ENCODE data around the gene MAP2K5. TPM values are rescaled to one million over a fixed set of nuclear protein-coding genes. Genes with fewer than 3 reads are reported as not detected.

MAP2K5 gene
- total and polyA plus RNA-seq, 9 of the 15 experiments (the other 6 are each of a cell fraction or from before 2014, with no cell fraction given) = 0.41 to 16.5 (median 7.5) TPM

GRCh38 chr15:67760901-67761300 lies 218.4 kb downstream of the MAP2K5 start:
- ChIA-PET CTCF (ENCODE audit: low intra/inter-chr PET ratio) (no interaction called here), POLR2A (interaction anchor here (0.8 kb wide), 1 partner anchor 434 kb away, joined by 5 read pairs; no protein-coding TSS in a partner anchor)
- 40% methylated on average over 6 of the region's 6 CpGs for WGBS (ENCODE audit: insufficient coverage, low coverage, missing lambda C conversion rate)
- ATAC-seq = no peak
- Histone ChIP-seq H3K4me1 (replicated peaks in 1 of 2; ENCODE audit: control insufficient read depth in 2 of 2, insufficient read depth in 2 of 2, low read length in 2 of 2) (no peaks in the 10 kb centered on the region), H3K36me3 (ENCODE audit: control insufficient read depth, insufficient read depth, low read length) (no peaks in the 10 kb centered on the region), H3K9ac (ENCODE audit: insufficient read depth in 1 of 2, low read depth in 2 of 2, low read length in 2 of 2) (no peak overlapping the region), H3K9me1 (ENCODE audit: control insufficient read depth, insufficient read depth, low read length) (no peaks in the 10 kb centered on the region), H3K79me2 (ENCODE audit: control insufficient read depth, insufficient read depth, low read length) (no peaks in the 10 kb centered on the region), H3K4me2 (ENCODE audit: insufficient read depth, low read length) (no peak overlapping the region), H3K27me3 (ENCODE audit: control insufficient read depth in 2 of 2, insufficient read depth in 2 of 2, low read length in 2 of 2) (no peaks in the 10 kb centered on the region), H3K9me3 (replicated peaks; ENCODE audit: control insufficient read depth, insufficient read depth, low read depth, low read length) (no peaks in the 10 kb centered on the region), H2AFZ (ENCODE audit: low read depth, low read length) (no peak overlapping the region), H3K27ac (ENCODE audit: extremely low read depth, low read depth, low read length) (no peak overlapping the region), H4K20me1 (replicated peaks; ENCODE audit: control insufficient read depth, insufficient read depth, low read length) (no peaks in the 10 kb centered on the region), H3K4me3 (no peak overlapping the region)
- no peak for DNase-seq (ENCODE audit: extremely low read depth in 1 of 4, low spot score in 3 of 4)
- no peak for FAIRE-seq
- TF ChIP-seq ZNF780A (CRISPR knock-in tag; IDR thresholded peaks at IDR 0.05) (no peak), MAX (CRISPR knock-in tag; IDR thresholded peaks at IDR 0.05) (no peak), ZNF212 (CRISPR knock-in tag; IDR thresholded peaks at IDR 0.05) (no peak), ZBTB11 (CRISPR knock-in tag; IDR thresholded peaks at IDR 0.05) (no peak), ZKSCAN1 (IDR thresholded peaks at IDR 0.05; ENCODE audit: low read depth, low read length) (no peak), BMI1 (IDR thresholded peaks at IDR 0.05; ENCODE audit: low read length) (no peak), HLTF (IDR thresholded peaks at IDR 0.05) (no peak), ZNF436 (CRISPR knock-in tag; IDR thresholded peaks at IDR 0.05) (no peak), ZNF23 (CRISPR knock-in tag; IDR thresholded peaks at IDR 0.05) (no peak), PRPF4 (IDR thresholded peaks at IDR 0.05; ENCODE audit: insufficient read depth, low read depth, low read length, poor library complexity, severe bottlenecking) (no peak), PHF21A (IDR thresholded peaks at IDR 0.05; ENCODE audit: borderline replicate concordance, low read depth) (no peak), ZNF764 (CRISPR knock-in tag; IDR thresholded peaks at IDR 0.05; ENCODE audit: low read depth) (no peak), ZNF175 (CRISPR knock-in tag; IDR thresholded peaks at IDR 0.05; ENCODE audit: low read depth) (no peak)
- intact Hi-C loops (cut with micrococcal nuclease) = no loop called here
- in situ Hi-C loops (cut with MboI) = no loop called here
- BruUV-seq (replicated peaks) = no TSS peak
